GM08714 (cell line): Measurements from ENCODE around the gene GRID1.
A peak's percentile ranks its signal among the peaks of the same experiment; 100 is the strongest.

Experiments used
- H3K4me3 ChIP-seq: fragments of 200-500 bp; sonication (Bioruptor generic); 2 replicates; pipeline ENCODE4 v1.5.1; 2014; ENCODE audit warnings: mild to moderate bottlenecking, low read length, inconsistent platforms
- ZNF274 ChIP-seq: IDR thresholded peaks from 2 replicates; pipeline ENCODE4 v1.6.1; 2012; ENCODE audit warnings: mild to moderate bottlenecking, low read depth, low read length

The GRID1 gene

GRCh38 chr10:86400705-86401587 lies 34.4 kb upstream of the GRID1 start:
- TF ChIP-seq ZNF274 = no peak
- peak overlapping the region; percentile 70; the same call in 1 of the 2 replicates for H3K4me3 ChIP-seq

GRCh38 chr10:86399879-86400704 lies 33.5 kb upstream of the GRID1 start:
- no peak for TF ChIP-seq ZNF274
- H3K4me3 ChIP-seq = peak overlapping the region; percentile 70; the same call in 1 of the 2 replicates

GRCh38 chr10:86399514-86399878 lies 32.9 kb upstream of the GRID1 start:
- TF ChIP-seq ZNF274 = no peak
- H3K4me3 ChIP-seq = no peak overlapping the region

- H3K4me3 ChIP-seq = no peak overlapping the region
- no peak for TF ChIP-seq ZNF274
Observed at GRCh38 chr10:86397120-86397519, 30.5 kb upstream of the GRID1 start.

- no peak overlapping the region for H3K4me3 ChIP-seq
- no peak for TF ChIP-seq ZNF274
Observed at GRCh38 chr10:86393862-86394455, 27.4 kb upstream of the GRID1 start.

- TF ChIP-seq ZNF274 = no peak
- no peak overlapping the region for H3K4me3 ChIP-seq
Observed at GRCh38 chr10:86393362-86393761, 26.8 kb upstream of the GRID1 start.

GRCh38 chr10:86392723-86393094 lies 26.1 kb upstream of the GRID1 start:
- H3K4me3 ChIP-seq = no peak overlapping the region
- no peak for TF ChIP-seq ZNF274

- TF ChIP-seq ZNF274 = no peak
- no peak overlapping the region; the same call in 1 of the 2 replicates for H3K4me3 ChIP-seq
Observed at GRCh38 chr10:86391986-86392722, 25.6 kb upstream of the GRID1 start.

- TF ChIP-seq ZNF274 = no peak
- H3K4me3 ChIP-seq = no peak overlapping the region
Observed at GRCh38 chr10:86391236-86391840, 24.7 kb upstream of the GRID1 start.

GRCh38 chr10:86390337-86391120 lies 23.9 kb upstream of the GRID1 start:
- TF ChIP-seq ZNF274 = no peak
- no peak overlapping the region for H3K4me3 ChIP-seq

GRCh38 chr10:86389441-86390193 lies 23.0 kb upstream of the GRID1 start:
- no peak for TF ChIP-seq ZNF274
- H3K4me3 ChIP-seq = peak overlapping the region; percentile 27; the same call in 1 of the 2 replicates

GRCh38 chr10:86389109-86389440 lies 22.5 kb upstream of the GRID1 start:
- peak overlapping the region; percentile 27; the same call in 1 of the 2 replicates for H3K4me3 ChIP-seq
